Smooth muscle cell (in vitro differentiated cells): ENCODE data around the gene POU2F2. TPM values are rescaled to one million over a fixed set of nuclear protein-coding genes. Genes with fewer than 3 reads are reported as not detected.

Experiments used
- DNase-seq: peaks from one replicate; lab custom pipeline; 2025; ENCODE audit not compliant: unreplicated experiment; lab: John Stamatoyannopoulos, UW
- H2AFZ ChIP-seq: fragments of 200-600 bp; sonication (generic); 2 replicates; pipeline ENCODE4 v1.6.0; 2016; ENCODE audit warnings: antibody characterized with exemption, low read depth, mild to moderate bottlenecking
- H3F3A ChIP-seq: fragments of 200-600 bp; sonication (generic); 2 replicates; pipeline ENCODE4 v1.6.0; 2017; ENCODE audit warnings: antibody characterized with exemption, low read depth
- H3K27ac ChIP-seq: fragments of 200-600 bp; sonication (generic); 2 replicates; pipeline ENCODE4 v1.5.1; 2016; ENCODE audit warnings: low read depth, mild to moderate bottlenecking
- H3K27me3 ChIP-seq: fragments of 200-600 bp; sonication (generic); 2 replicates; pipeline ENCODE4 v1.6.1; 2016; ENCODE audit warnings: low read depth, mild to moderate bottlenecking
- H3K36me3 ChIP-seq: fragments of 200-600 bp; sonication (generic); 2 replicates; pipeline ENCODE4 v1.5.1; 2016; ENCODE audit warnings: low read depth
- H3K4me1 ChIP-seq: fragments of 200-600 bp; sonication (generic); 2 replicates; pipeline ENCODE4 v1.5.1; 2016; ENCODE audit warnings: low read depth
- H3K4me2 ChIP-seq: fragments of 200-600 bp; sonication (generic); 2 replicates; pipeline ENCODE4 v1.6.0; 2016; ENCODE audit warnings: mild to moderate bottlenecking
- H3K4me3 ChIP-seq: fragments of 200-600 bp; sonication (generic); 2 replicates; pipeline ENCODE4 v1.5.1; 2016; ENCODE audit warnings: mild to moderate bottlenecking
- H3K79me2 ChIP-seq: fragments of 200-600 bp; sonication (generic); 2 replicates; pipeline ENCODE4 v1.6.0; 2016; ENCODE audit warnings: low read depth, mild to moderate bottlenecking
- H3K9ac ChIP-seq: fragments of 200-600 bp; sonication (generic); 2 replicates; pipeline ENCODE4 v1.6.0; 2016; ENCODE audit warnings: low read depth
- H3K9me3 ChIP-seq: fragments of 200-600 bp; sonication (generic); replicated peaks from 2 replicates; pipeline ENCODE4 v1.5.1; 2016; ENCODE audit warnings: low read depth
- H4K20me1 ChIP-seq: fragments of 200-600 bp; sonication (generic); 2 replicates; pipeline ENCODE4 v1.6.0; 2016; ENCODE audit warnings: low read depth
- CTCF ChIP-seq: fragments of 200-600 bp; sonication (generic); IDR thresholded peaks from 2 replicates; pipeline ENCODE4 v1.5.1; 2017; ENCODE audit warnings: borderline replicate concordance, mild to moderate bottlenecking, antibody characterized with exemption; ENCODE audit not compliant: insufficient read depth, poor library complexity, severe bottlenecking
- WGBS: methylation state at CpG from one replicate; pipeline ENCODE4 v1.1.7; 2016; ENCODE audit warnings: low lambda C conversion rate; 5-methylcytosine and 5-hydroxymethylcytosine counted together
- polyA plus RNA-seq: library from polyadenylated mRNA; unstranded; fragments of >200 nt; fragmentation: Nextera tagmentation; extraction: Ambion mirVana; gene quantifications from 2 replicates; pipeline ENCODE4 v1.2.1, GENCODE V29; 2016
- total RNA-seq: library from RNA; depleted of rRNA; stranded (reverse); fragments of >200 nt; gene quantifications from 2 replicates; pipeline ENCODE4 v1.2.3, GENCODE V29; 2014

POU2F2 gene
- total and polyA plus RNA-seq, 2 experiments from 2014 or later = 0.99 to 6.3 TPM

DNA sequence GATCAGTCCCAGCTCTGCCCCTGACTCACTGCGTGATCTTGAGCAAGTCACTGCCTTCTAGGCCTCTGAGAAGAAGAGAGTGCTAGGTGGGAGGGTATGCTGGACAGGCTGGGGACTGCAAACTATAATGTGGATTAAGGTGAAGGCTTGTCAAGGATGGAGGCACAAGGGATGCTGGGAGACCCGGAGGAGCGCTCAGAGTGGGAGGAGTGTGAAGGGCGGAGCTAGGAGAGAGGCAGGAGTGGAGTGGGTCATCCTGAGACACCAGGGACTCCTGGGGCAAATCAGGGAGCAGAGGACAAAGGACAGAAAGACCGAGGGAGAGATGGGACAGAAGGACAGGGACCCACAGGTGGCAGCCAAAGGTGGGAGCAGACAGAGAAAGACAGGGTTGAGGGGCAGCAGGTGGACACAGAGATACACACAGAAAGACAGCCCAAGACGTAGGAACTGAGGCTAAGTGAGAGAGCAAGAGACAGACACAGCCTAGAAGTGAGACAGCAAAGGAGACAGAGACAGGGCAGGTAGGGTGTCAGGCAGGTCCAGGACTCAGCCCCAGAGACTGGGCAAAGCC is 64.8 kb downstream of the POU2F2 start:
- peaks cover 31% of the 10 kb centered on the region for H3K27me3 ChIP-seq
- H3K4me2 ChIP-seq = no peak overlapping the region
- no peaks in the 10 kb centered on the region for H3K79me2 ChIP-seq
- 82% methylated on average over 6 of the region's 6 CpGs for WGBS
- no peak overlapping the region for H2AFZ ChIP-seq
- no peaks in the 10 kb centered on the region for H3K36me3 ChIP-seq
- DNase-seq = no peak
- H3K9me3 ChIP-seq = no peaks in the 10 kb centered on the region
- no peaks in the 10 kb centered on the region for H3F3A ChIP-seq
- no peak overlapping the region for H3K9ac ChIP-seq
- no peak for TF ChIP-seq CTCF
- peaks cover 4% of the 10 kb centered on the region for H3K4me1 ChIP-seq
- no peaks in the 10 kb centered on the region for H4K20me1 ChIP-seq
- H3K4me3 ChIP-seq = no peak overlapping the region
- no peak overlapping the region for H3K27ac ChIP-seq

DNA sequence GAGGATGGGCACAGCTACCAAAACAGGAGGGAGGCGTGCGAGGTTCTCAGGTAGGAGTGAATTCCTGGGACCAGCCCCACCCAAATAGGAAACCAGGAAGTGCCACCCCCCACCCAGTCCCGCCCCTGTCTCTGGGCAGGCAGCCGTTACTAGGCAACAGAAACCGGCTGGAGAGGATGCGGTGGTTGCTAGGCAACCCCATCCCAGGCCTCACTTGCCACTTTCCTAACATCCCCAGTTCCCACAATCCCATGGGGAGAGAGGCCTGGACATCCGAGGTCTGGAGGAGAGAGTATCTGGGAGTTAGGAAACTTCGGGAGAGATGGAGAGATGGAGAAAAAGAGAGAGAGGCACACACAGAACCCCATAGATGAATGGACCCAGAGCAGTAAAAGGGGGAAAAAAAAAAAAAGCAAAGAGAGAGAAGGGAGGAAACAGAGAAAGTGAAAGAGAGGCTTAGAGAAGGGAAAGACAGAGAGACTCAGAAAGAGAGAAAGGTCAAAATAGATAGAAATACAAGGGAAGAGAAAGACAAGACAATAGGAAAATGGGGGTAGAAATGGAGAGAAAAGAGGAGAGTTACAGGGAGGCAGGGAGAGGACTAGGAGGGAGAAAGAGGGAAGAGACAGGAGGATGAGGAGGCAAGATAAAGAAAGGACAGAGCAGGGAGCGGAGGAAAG is 66.0 kb downstream of the POU2F2 start:
- no peak for TF ChIP-seq CTCF
- no peak overlapping the region for H3K27ac ChIP-seq
- H2AFZ ChIP-seq = no peak overlapping the region
- H3K9ac ChIP-seq = no peak overlapping the region
- 63% methylated on average over 9 of the region's 9 CpGs for WGBS
- H4K20me1 ChIP-seq = no peaks in the 10 kb centered on the region
- H3K4me2 ChIP-seq = no peak overlapping the region
- no peak for DNase-seq
- no peaks in the 10 kb centered on the region for H3K36me3 ChIP-seq
- H3K4me3 ChIP-seq = no peak overlapping the region
- H3K9me3 ChIP-seq = no peaks in the 10 kb centered on the region
- H3K79me2 ChIP-seq = no peaks in the 10 kb centered on the region
- no peaks in the 10 kb centered on the region for H3F3A ChIP-seq
- peaks cover 31% of the 10 kb centered on the region for H3K27me3 ChIP-seq
- peaks cover 4% of the 10 kb centered on the region for H3K4me1 ChIP-seq

GRCh38 chr19:42065511-42065910 is 66.7 kb downstream of the POU2F2 start:
- H3K36me3 ChIP-seq = no peaks in the 10 kb centered on the region
- no peak overlapping the region for H3K27ac ChIP-seq
- H3K27me3 ChIP-seq = peaks cover 29% of the 10 kb centered on the region
- H3K9me3 ChIP-seq = no peaks in the 10 kb centered on the region
- no peak overlapping the region for H3K4me3 ChIP-seq
- WGBS = 100% methylated on average over 9 of the region's 9 CpGs
- TF ChIP-seq CTCF = no peak
- no peak overlapping the region for H3K4me2 ChIP-seq
- no peak overlapping the region for H3K9ac ChIP-seq
- DNase-seq = no peak
- no peak overlapping the region for H2AFZ ChIP-seq
- H3F3A ChIP-seq = no peaks in the 10 kb centered on the region
- peaks cover 4% of the 10 kb centered on the region for H3K4me1 ChIP-seq
- H4K20me1 ChIP-seq = no peaks in the 10 kb centered on the region
- no peaks in the 10 kb centered on the region for H3K79me2 ChIP-seq

- Histone ChIP-seq H3K27ac (no peak overlapping the region), H4K20me1 (no peaks in the 10 kb centered on the region), H3K4me3 (no peak overlapping the region), H3K4me2 (no peak overlapping the region), H3K79me2 (no peaks in the 10 kb centered on the region), H3K4me1 (peaks cover 4% of the 10 kb centered on the region), H3K27me3 (peaks cover 27% of the 10 kb centered on the region), H3K36me3 (no peaks in the 10 kb centered on the region), H2AFZ (no peak overlapping the region), H3K9ac (no peak overlapping the region), H3F3A (no peaks in the 10 kb centered on the region), H3K9me3 (no peaks in the 10 kb centered on the region)
- no peak for DNase-seq
- no peak for TF ChIP-seq CTCF
- 95% methylated on average over 13 of the region's 13 CpGs for WGBS
Observed at GRCh38 chr19:42065051-42065450, 67.2 kb downstream of the POU2F2 start.
